GM19025 (cell line): ENCODE results near the gene MRPL14.
"Not testable (repeated sequence)": the region's sequence is repeated elsewhere in the genome, so short reads cannot be mapped to it uniquely, and the experiment has no call there.

Experiments used
- ATAC-seq: cut with Tn5 transposase; IDR thresholded peaks from one replicate; pipeline ENCODE4 v1.9.1; 2021; ENCODE audit warnings: mild to moderate bottlenecking, low read depth, moderate library complexity; ENCODE audit not compliant: unreplicated experiment

MRPL14 gene

DNA sequence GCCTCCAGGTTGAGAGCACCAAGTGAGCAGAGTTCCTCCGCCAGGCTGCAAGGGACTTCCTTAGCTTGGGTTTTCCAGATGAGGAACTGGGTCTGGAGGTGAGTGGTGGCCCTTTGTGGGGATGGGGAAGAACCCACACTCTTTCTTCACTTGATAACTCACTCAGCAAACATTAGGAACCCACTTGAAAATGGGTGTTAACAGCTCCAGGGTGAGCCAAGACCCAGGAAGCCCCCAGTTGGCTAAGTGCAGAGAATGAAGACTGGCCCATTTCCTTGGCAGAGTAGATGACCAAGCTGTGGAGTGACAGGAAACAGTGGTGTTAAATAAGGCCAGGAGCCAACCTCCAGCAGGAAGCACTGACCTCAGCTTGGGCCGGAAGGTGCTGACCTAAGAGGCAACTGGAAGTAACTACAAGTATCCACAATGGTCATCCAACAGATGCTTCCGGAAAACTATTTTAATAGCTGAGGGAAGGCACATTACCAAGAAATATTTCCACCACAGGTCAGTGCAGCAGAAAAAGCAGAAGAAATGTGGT is 22.7 kb downstream of the MRPL14 start:
- no peak for ATAC-seq

DNA sequence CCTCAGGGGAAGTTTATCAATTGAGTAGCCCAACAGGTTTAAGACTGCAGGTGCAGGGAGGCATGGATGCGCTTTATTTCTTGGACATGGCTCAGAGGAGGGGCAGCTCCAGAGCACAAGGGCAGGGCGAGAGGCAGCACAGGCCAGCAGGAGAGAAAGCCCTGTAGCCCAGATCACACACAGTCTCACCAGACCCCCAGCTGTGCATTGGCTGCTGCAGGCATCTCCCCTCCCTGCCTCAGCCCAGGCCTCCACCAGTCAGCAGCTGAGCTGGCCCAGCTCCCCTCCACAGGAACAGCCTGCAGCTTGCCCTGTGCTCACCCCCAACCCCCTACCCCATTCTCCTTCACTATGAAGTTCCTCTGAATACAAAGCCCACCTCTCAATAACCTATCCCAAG is 24.7 kb downstream of the MRPL14 start:
- no peak for ATAC-seq

DNA sequence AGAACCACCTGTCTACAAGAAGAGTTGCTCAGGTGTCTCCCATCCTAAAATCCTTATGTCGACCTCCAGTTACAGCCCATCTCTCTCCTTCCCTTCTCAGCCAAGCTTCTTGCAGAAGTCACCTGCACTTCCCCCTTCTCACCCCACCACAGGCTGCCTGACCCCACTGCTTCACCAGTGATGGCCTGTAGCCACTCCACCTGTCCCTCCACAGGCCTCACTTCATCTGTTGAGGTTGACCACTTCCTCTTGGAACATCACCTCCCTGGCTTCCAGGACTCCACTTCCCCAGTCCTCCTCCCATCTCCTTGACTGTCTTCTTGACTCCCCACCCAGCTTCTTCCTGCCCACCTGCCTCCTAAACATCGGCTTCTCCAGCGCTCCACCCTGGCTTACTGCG is 25.4 kb downstream of the MRPL14 start:
- no peak for ATAC-seq

DNA sequence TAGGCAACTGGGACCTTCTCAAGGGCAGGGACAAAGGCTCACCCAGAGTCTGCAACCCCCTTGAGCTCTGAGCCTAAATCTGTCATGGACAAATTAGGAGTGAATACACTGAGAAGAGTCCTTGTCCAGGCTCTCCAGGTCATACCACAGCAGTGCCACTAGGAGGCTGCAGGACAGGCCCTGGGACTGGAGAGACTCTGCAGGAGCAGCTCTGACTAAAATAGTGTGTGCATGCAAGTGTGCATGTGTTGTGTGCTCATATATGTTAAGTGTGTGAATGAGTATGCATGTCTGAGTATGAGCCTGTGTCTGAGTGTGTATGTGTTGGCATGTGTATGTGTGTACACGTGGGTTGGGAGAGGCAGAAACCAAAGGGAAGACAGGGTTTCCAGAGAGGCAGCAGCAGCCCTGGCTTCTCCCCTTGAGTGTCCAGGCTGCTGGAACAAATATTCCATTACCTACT is 27.1 kb downstream of the MRPL14 start:
- no peak for ATAC-seq

DNA sequence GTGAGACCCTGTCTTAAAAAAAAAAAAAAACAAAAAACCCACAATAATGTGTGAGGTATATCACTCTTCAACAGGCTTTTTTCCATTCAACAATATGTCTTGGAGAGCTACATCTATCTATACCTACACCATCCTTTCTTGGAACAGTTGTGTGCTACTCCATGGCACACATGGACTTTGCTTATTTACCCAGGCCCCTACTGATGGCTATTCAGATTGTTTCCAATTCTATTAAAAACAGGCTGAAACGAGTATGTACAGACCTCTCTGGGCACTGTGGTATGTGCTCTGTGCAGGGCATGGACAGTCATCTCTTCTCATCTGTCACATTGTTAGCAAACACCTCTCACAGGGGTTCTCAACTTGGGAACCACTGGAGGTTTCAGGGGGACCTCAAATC is 28.1 kb downstream of the MRPL14 start:
- ATAC-seq, result no peak

DNA sequence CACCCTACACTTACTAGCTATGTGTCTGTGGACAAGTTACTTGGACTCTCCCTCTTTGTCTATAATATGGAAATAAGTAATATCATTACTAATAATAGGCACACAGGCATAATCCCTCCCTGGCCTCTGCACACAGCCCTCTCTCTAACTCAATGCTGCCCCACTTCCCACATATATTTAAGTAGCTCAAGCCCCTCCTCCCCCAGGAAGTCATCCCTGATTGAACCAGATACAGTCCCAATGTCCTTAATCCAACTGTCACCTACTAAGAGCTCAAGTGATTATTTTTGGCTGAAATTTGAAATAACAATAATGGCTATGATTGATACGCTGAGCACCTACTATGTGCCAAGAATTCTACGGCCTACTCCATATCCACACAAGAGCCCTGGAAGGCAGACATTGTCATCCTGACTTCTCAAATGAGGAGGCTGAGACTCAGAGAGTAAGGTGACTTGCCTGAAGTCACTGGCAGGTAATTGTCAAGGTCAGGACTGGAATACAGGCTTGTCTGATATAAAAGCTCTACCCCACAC is 29.4 kb downstream of the MRPL14 start:
- ATAC-seq, result no peak

DNA sequence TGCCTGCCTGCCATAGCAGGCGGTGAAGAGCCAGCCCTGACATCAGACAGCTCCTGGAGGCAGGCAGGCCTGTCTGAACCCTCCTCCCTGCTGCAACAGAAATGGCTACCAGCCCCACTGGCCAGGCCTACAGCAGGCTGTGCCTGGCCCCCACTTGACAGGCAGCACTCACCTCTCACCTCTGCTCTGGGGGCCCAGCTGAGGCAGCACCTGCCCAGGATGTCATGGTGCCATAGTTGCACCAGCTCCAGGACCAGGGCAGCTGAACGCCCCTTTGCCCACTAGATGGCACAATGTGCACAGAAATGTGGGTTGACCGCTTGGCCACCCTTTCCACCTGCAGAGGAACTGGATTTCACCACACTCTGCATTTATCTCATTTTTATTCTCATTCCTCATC is 30.6 kb downstream of the MRPL14 start:
- ATAC-seq, result no peak

DNA sequence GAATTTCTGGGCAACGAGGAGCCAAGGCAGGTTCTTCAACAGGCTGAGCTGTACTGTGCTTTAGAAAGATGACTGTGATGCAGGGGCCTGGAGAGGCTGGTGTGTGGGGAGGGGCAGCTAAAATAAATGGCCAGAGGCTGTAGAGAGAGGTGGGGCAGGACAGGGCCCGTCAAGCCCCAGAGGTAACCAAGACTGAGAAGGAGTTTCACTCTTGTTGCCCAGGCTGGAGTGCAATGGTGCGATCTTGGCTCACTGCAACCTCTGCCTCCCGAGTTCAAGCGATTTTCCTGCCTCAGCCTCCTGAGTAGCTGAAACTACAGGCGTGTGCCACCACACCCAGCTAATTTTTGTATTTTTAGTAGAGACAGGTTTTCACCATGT is 32.0 kb downstream of the MRPL14 start:
- ATAC-seq, result not testable (repeated sequence)

DNA sequence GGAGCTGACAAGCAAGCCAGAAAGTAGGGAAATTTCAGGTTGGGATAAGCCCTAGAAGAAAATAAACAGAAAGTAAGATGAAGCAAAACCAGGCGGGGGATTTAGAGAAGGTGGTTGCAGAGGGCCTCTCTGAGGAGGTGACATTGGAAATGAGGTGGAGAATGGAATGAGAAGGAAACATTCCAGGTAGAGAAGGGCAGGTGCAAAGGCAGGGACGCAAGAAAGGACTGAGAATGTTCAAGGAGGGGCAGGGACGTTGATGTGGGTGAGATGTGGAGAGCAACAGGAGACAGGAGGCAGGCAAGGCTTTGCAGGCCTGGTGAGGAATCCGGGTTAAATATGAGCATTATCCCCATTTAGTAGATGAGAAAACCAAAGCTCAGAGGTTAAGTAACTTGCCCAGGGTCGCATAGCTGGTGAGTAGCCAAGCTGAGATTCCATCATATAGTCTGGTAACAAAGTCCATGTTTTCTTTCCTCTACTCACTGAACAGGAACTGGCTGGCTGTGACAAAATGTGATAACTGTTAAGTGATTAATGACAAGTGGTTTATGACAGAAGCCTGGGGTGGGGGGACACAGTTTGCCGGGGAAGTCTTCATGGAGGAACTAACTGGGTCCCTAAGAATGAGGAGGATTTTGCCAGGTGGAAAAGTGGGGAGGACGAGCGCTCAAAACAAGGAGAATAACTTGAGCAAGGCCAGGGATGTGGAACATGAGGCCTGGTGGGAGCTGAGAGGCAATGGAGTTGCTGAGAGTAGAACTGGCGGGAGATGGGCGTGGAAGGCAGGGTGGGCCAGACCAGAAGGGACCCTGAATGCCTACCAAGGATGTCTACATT is 32.6 kb downstream of the MRPL14 start:
- no peak for ATAC-seq

DNA sequence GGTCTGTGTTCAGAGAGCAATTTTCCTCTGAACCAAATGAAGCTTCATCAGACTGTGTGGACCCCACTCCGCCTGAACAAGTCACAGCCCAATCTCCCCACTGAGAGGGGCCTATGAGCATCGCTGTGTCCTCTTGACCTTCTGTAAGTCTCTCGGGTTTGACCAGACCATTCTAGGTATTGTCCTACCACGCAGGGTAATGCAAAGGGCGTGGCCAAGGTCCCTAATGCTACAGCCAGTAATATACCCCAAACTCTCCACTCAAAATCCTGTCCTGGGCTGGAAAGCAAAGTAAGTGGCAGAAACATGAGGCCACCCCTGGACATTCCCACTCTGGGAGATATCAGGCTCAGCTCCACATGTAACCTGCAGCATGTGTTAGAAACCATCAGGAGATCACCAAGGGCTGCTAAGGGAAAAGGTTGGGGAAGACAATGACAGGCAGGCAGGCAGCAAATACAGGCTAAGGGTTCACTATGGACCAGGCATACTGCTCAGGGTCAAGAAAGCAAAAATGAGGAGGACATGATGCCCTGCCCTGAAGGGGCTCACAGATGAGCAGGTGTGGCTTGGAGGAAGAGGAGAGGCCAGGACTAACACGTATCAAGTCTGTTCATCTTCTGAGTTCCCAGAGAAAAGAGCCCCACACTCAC is 33.4 kb downstream of the MRPL14 start:
- no peak for ATAC-seq

DNA sequence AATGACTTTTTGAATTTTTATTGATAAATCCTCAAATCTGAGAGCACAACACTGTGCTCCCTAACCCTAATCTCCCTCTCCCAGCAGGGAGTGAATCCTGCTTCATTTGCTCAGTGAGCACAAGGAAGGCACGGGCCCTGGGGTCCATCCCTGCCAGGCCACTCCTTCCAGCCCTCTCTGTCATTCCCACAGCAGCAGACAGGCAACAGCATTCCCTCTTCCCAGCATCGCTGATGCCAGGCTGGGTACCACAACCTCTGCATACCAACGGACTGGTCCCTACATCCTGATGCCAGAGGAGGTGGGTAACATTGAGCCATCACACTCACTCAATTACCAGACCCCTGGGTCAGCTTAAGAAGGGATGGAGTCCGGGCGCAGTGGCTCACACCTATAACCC is 34.2 kb downstream of the MRPL14 start:
- ATAC-seq, result no peak

DNA sequence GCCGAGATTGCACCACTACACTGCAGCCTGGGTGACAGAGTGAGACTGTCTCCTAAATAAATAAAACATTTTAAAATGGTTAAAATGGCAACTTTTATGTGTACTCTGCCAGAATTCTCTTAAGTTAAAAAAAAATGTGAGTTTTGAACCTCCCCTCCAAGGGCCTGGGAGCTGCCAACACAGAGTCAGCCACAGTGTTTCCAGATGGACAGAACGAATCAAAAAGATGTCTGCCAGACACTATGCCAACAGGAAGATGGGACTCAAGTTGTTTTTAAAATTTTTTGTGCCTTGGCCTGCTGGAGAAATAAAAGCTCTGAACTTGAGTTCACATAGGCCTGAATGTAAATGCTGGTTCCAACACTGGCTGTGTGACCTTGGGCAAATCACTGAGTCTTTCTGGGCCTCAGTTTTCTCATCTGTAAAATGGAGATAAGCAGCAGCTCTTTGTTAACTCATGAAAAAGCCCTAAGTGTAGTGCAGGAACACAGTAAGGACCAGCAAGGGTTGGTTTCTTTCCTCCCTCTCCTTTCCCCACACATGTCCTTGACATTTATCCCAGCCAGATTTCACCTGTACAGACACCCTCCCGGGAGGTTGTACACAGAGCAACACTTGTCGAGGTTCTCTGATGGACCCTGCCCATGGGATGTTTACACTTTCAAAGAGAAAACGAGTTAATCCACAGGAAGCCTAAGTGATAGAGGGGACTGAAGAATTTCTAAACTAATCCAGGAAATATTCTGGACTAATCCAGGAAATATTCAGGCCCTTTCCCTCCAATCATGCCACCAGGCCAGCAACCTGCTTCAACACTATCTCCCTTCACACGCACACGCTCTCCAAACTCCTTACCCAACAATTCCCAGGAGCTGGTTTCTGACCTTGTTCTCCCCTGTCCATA is 35.0 kb downstream of the MRPL14 start:
- ATAC-seq, result no peak

DNA sequence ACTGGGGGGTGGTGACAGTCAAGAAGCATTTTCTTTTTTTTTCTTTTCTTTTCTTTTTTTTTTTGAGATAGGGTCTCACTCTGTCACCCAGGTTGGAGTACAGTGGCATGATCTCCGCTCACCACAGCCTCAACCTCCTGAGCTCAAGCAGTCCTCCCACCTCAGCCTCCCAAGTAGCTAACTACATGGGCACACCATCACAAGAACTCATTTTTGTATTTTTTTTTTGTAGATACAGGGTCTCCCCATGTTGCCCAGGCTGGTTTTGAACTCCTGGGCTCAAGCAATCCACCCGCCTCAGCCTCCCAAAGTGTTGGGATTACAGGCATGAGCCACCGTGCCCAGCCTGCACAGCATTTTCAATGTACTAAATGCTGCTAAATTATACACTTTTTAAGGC is 35.9 kb downstream of the MRPL14 start:
- ATAC-seq, result not testable (repeated sequence)

DNA sequence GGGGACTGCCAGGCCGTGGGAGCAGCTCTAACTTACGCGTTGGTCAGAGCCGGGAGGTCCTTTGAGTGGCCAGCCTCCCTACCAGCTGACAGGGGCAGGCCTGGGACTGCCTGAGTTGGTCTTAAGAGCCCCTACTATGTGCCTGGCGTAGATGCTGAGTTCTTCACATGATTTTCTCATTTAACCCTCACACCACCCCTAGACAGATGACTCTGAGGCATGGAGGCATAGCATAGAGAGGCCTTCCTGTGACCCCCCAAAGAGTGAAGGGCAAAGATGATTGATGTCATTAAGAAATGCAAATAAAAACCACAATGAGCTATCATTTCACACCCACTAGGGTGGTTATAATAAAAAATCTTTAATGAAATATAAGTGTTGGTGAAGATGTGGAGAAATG is 36.8 kb downstream of the MRPL14 start:
- ATAC-seq, result no peak

DNA sequence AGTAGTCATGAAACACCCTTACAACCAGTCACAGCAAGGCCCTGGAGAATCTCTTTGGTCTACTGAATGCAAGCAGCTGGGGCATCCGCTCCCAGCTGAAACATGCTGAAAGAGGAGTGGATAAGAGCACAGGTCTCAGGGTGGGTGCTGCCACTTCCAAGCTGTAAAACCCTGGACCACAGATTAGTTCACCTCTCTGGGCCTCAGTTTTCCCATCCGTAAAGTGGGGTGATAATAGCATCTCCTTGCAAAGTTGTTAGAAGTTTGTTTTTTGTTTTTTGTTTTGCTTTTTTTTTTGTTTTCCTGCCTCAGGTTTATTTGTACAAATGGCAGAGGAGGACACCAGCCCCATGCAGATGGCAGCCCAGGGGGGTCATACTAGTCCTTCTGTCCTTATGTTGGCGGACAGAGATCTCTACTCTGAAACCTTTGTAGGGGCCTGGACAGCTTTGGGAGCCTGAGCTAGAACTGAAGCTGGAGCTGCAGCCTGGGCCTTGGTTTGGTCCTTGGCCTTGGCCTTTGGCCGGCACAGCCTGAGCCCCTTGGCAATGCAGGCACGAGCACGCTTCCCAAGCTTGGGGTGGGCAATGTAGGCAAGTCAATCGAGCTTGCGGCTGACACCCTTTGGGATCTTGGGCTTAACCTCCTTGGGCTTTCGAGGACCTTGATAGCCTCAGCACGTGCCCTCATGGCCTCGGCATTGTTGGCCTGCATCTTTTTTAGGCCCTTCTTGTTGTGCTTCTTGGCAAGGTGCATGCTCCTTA is 38.2 kb downstream of the MRPL14 start:
- no peak for ATAC-seq

DNA sequence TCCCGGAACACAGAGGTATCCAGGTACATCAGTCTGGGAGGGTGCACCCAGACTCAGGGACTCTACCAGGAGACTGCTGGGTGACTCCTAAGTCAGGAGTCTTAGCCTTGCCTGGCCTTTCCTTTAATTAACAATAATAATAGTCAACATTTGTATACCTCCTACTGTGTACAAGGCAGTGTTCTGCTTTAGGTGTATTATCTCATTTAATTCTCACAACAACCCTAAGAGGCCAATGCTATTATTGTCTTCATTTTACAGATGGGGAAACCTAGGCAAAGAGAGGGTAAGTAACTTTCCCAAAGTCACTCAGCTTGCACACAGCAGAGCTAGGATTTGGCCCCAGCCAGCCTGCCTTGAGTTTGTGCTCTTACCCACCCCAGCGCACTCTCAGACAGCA is 39.6 kb downstream of the MRPL14 start:
- ATAC-seq, result no peak

DNA sequence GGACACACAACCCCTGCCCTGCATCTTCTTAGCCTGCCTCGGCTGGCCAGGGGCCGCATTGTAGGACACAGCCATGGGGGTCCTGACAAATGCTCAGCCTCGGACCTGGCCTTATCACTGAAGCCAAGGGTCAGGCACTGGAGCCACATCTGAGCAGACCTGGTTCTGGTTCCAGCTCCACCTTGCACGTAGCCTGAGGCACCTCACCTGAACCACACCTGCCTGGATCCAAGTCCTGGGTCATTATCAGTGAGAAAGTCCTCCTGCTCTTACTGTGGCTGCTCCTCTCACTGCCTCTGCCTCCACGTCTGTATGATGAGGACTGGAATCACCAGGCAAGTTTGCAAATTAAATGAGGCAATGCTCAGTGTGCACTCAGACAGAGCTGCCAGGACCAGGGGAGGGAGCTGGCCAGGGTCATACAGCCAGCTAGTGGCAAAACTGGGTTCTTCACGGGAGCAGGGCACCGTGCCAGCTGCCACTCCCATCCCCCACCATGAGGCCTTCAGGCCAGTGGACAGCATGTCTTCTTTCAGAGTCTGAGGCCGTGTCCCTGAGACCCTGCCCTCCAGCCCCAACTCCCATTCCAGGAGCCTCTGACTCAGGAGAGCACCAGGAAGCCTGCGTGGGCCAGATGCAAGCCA is 40.2 kb downstream of the MRPL14 start:
- no peak for ATAC-seq

DNA sequence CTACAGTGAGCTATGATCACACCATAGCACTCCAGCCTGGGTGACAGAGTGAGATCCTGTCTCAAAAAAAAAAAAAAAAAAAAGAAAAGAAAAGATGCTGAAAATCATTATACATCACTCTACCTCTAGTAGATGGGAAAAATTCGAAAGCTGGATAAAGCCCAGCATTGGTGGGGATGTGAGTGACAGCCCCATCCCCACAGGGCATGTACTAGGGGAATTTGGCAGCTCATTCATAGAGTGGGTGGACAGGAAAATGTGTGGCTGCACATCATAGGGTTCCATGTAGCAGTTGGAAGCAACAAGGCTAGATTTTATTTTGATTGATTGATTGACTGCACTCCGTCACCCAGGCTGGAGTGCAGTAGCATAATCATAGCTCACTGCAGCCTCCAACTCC is 42.0 kb downstream of the MRPL14 start:
- no peak for ATAC-seq

DNA sequence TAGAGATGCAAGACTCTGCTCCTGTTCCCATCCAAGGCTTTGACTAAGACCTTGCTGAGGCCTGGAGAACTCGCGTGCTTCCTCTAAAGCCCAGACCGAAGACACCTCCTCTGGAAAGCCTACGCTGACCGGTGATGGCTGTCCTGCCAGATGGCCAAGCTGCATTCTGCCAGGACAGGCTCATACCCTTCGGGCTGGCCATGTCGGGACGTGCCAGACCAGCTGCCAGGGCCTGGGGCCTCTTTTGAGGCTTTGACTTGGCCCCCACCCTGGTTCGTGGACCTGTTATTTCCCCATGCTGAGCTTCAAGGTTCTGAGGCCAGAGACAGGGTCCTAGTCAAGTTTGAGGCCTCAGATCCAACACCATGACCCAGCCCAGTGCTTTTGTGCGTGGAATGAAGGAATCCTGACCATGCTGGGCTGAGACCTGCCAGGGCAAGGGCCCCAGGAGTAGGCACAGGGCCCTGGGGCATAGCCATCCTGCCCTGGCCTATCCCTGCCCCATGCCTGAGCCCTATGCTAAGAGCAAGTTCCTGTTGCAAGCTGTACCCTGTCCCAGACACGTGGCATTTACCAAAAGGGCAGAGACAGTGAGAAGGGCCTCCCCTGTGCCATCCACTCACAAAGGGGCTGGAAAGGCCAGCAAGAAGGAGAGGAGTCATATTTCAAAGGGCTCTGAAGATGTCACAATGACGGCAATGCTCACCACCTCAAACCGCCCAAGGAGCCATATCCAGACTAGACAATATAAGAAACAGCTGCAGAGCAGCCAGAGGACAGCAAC is 42.8 kb downstream of the MRPL14 start:
- ATAC-seq, result no peak
